Measurements from ENCODE around the gene CLINT1. TPM values are rescaled to one million over a fixed set of nuclear protein-coding genes. Genes with fewer than 3 reads are reported as not detected.

The CLINT1 gene
- total RNA-seq, 6 donors from 2014 or later = 66.2 to 211 (median 123) TPM

DNA sequence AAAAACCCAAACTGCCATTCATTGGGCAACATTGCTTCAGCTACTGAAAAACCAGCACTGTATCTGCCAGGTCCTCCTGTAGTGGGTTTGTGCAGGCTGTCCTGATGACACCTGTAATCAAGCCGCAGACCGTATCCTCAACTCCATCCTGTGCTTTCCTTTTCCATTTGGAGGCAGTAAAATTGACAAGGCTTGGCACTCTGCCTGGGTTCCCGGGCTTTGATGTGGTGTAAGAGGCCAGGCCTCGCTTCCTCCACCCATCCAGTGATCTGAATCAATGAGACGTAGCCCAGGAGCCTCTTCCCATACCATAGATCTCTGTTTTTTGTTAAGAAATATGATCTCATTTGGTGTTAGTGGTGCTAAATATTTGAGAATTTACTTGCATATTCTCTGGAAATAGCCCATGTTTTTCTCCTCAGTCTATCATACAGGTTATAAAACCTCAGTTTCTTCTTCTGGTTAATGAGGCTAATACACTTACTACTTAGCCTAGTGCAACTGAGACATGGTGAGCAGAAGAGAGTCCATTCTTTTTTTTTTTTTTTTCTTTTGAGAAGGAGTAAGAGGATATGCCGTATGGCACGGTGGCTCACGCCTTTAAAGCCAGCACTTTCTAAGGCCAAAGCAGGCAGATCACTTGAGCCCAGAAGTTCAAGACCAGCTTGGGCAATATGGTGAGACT, 80.7 kb downstream of the CLINT1 start:
- H3K4me3 ChIP-seq = no peak overlapping the region
- H3K36me3 ChIP-seq = peaks cover 0 to 1% (median 0%) of the 10 kb centered on the region in 4 donors
- TF ChIP-seq EP300 (IDR thresholded peaks at IDR 0.05) = no peak
- TF ChIP-seq POLR2A (IDR thresholded peaks at IDR 0.05) = no peak
- no peak for TF ChIP-seq POLR2AphosphoS5 (IDR thresholded peaks at IDR 0.05)
- no peak for TF ChIP-seq CTCF (IDR thresholded peaks at IDR 0.05)
- no peaks in the 10 kb centered on the region for H3K9me3 ChIP-seq
- no peak for ATAC-seq (ENCODE audit: low FRiP score in 2 of 2)
- H3K4me1 ChIP-seq = no peaks in the 10 kb centered on the region
- 67 to 68% methylated on average over 8 of the region's 8 CpGs for WGBS, 2 donors
- no peaks in the 10 kb centered on the region for H3K27me3 ChIP-seq
- DNase-seq = no peak
- H3K27ac ChIP-seq = no peak overlapping the region

GRCh38 chr5:157772127-157772526, 86.8 kb downstream of the CLINT1 start:
- Histone ChIP-seq H3K4me3 (no peak overlapping the region), H3K4me1 (no peaks in the 10 kb centered on the region), H3K36me3 (no peaks in the 10 kb centered on the region), H3K27me3 (no peaks in the 10 kb centered on the region), H3K9me3 (no peaks in the 10 kb centered on the region), H3K27ac (no peak overlapping the region)
- DNase-seq (no peak), ATAC-seq (ENCODE audit: low FRiP score in 2 of 2) (no peak)
- WGBS, 2 donors = 80% methylated on average over 10 of the region's 10 CpGs
- TF ChIP-seq POLR2AphosphoS5 (IDR thresholded peaks at IDR 0.05) (no peak), POLR2A (IDR thresholded peaks at IDR 0.05) (no peak), EP300 (IDR thresholded peaks at IDR 0.05) (no peak), CTCF (IDR thresholded peaks at IDR 0.05) (no peak)

DNA sequence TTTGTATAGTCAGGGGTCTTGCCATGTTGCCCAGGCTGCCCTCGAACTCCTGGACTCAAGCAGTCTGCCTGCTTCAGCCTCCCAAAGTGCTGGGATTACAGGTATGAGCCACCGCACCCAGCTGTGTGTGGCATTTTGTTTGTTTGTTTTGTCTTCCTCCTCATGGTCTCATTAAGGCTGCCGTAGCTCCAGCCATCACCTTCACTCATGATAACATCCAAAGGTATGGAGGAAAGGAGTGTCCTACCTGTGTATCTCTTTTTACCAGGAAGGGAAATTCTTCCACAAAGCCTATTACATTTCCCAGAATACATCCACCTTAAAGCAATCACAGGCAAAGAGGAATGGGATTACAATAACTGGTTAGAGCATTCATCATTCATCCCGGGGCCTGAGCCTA, 88.3 kb downstream of the CLINT1 start:
- Histone ChIP-seq H3K4me1 (no peaks in the 10 kb centered on the region), H3K9me3 (no peaks in the 10 kb centered on the region), H3K36me3 (no peaks in the 10 kb centered on the region), H3K4me3 (no peak overlapping the region), H3K27me3 (no peaks in the 10 kb centered on the region), H3K27ac (no peak overlapping the region)
- 91 to 96% methylated on average over 4 of the region's 4 CpGs for WGBS, 2 donors
- DNase-seq (no peak), ATAC-seq (ENCODE audit: low FRiP score in 2 of 2) (no peak)
- TF ChIP-seq EP300 (IDR thresholded peaks at IDR 0.05) (no peak), POLR2AphosphoS5 (IDR thresholded peaks at IDR 0.05) (no peak), CTCF (IDR thresholded peaks at IDR 0.05) (no peak), POLR2A (IDR thresholded peaks at IDR 0.05) (no peak)

- ATAC-seq (ENCODE audit: low FRiP score in 2 of 2) (no peak), DNase-seq (no peak)
- Histone ChIP-seq H3K4me1 (no peaks in the 10 kb centered on the region), H3K27me3 (no peaks in the 10 kb centered on the region), H3K27ac (no peak overlapping the region), H3K36me3 (no peaks in the 10 kb centered on the region), H3K9me3 (no peaks in the 10 kb centered on the region), H3K4me3 (no peak overlapping the region)
- TF ChIP-seq POLR2AphosphoS5 (IDR thresholded peaks at IDR 0.05) = no peak
- no peak for TF ChIP-seq EP300 (IDR thresholded peaks at IDR 0.05)
- TF ChIP-seq CTCF (IDR thresholded peaks at IDR 0.05) = no peak
- no peak for TF ChIP-seq POLR2A (IDR thresholded peaks at IDR 0.05)
- 61 to 100% methylated on average over 2 to 3 of the region's 3 CpGs for WGBS, 2 donors
These were observed 91.3 kb downstream of the CLINT1 start for GRCh38 chr5:157767689-157768088.

DNA sequence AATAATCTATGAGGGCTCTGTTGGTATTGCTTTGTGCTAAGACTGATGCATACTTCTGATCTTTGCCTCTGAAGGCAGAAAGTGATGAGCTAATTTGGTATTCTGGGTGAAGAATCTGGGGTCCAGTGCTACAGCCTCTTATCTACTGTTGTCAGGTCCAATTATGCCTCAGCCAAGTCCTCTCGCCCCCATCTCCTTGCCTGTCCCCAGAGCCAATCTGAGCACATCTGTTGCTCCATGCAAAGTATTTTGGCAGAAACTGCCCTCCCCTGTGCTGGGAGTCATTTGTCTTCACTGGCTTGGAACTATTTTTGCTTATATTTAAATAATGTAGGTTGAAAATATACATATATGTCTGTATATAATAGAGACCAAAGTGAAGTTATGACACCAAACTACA, 92.0 kb downstream of the CLINT1 start:
- no peak for DNase-seq
- WGBS, 2 donors = 76 to 92% methylated on average over 1 of the region's 1 CpG
- no peak for TF ChIP-seq EP300 (IDR thresholded peaks at IDR 0.05)
- TF ChIP-seq CTCF (IDR thresholded peaks at IDR 0.05) = no peak
- no peak for TF ChIP-seq POLR2A (IDR thresholded peaks at IDR 0.05)
- Histone ChIP-seq H3K27me3 (no peaks in the 10 kb centered on the region), H3K4me1 (no peaks in the 10 kb centered on the region), H3K9me3 (no peaks in the 10 kb centered on the region), H3K4me3 (no peak overlapping the region), H3K27ac (no peak overlapping the region), H3K36me3 (no peaks in the 10 kb centered on the region)
- ATAC-seq (ENCODE audit: low FRiP score in 2 of 2) = no peak

Data from upper lobe of left lung (tissue), 6 donors.